Osteocyte (in vitro differentiated cells): Measurements from ENCODE around the gene RPS6KA2. TPM values are rescaled to one million over a fixed set of nuclear protein-coding genes. Genes with fewer than 3 reads are reported as not detected.

Experiments
- DNase-seq: peaks from one replicate; pipeline ENCODE4 v3.0.0; 2021; ENCODE audit warnings: mixed read lengths; ENCODE audit not compliant: unreplicated experiment; ENCODE audit errors: extremely low spot score
- H3K27ac Mint-ChIP-seq: one replicate; pipeline ENCODE4 v1.8.0; 2021; ENCODE audit warnings: mild to moderate bottlenecking, mixed read lengths; ENCODE audit not compliant: unreplicated experiment
- H3K27me3 Mint-ChIP-seq: one replicate; pipeline ENCODE4 v1.8.0; 2021; ENCODE audit warnings: mixed read lengths; ENCODE audit not compliant: unreplicated experiment
- H3K36me3 Mint-ChIP-seq: one replicate; pipeline ENCODE4 v1.8.0; 2021; ENCODE audit warnings: mixed read lengths; ENCODE audit not compliant: unreplicated experiment
- H3K4me1 Mint-ChIP-seq: one replicate; pipeline ENCODE4 v1.8.0; 2021; ENCODE audit warnings: mixed read lengths; ENCODE audit not compliant: unreplicated experiment
- H3K4me3 Mint-ChIP-seq: one replicate; pipeline ENCODE4 v1.8.0; 2021; ENCODE audit warnings: mild to moderate bottlenecking, moderate library complexity, mixed read lengths; ENCODE audit not compliant: unreplicated experiment
- H3K9me3 Mint-ChIP-seq: one replicate; pipeline ENCODE4 v1.8.0; 2021; ENCODE audit warnings: mixed read lengths; ENCODE audit not compliant: unreplicated experiment
- total RNA-seq: library from RNA; stranded (reverse); gene quantifications from 2 replicates; pipeline ENCODE4 v1.2.1, GENCODE V29; 2021
- TF ChIP-seq, protein P1 (sequence below): fragments of 200-600 bp; sonication (generic); IDR thresholded peaks from 2 replicates; pipeline ENCODE4 v1.5.0; 2021; ENCODE audit warnings: antibody characterized with exemption, mild to moderate bottlenecking, moderate library complexity

The RPS6KA2 gene
- total RNA-seq, 1 donor from 2014 or later = 89.9 TPM

DNA sequence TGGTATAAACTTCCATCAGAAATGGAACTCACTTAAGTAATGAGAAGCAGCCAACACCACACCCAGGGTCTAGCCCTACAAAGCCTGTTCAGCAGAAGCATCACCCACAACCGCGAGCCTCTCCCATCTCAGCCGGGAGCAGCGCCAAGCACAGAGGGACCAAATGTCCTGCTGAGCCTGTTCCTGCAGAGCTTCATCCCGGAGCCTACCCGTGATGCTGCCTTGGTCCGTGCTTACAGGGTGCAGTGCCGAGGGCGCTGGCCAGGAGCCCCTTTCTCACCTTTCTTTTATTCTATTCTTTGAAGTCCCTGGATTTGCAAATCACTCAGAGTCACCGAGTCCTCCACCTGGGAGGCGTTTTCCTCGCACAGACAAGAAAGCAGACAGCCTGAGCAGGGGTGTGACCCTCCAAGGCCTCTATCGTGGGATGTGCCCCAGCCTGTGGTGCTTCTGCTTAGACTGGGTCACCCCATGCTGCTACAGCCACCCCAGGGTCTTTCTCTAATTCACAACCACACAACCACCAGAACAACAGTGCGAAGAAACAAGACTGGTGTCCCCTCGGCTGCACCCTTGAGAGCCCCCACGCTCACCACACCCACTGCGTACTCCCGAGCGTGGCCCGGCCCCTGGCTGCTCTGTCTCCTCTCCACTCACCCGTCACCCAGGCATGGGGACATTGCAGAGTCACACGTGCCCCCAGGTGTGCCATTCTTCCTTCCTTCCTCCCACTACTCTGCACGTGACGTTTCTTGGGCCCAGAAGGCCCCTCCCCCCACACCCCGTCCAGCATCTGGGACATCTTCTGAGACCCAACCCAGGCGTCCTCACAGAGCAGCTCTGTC lies 152.1 kb downstream of the RPS6KA2 start:
- Mint-ChIP-seq H3K4me1 (peaks cover 2% of the 10 kb centered on the region), H3K27ac (no peak overlapping the region), H3K4me3 (no peak overlapping the region), H3K36me3 (peaks cover 26% of the 10 kb centered on the region), H3K9me3 (no peaks in the 10 kb centered on the region), H3K27me3 (no peaks in the 10 kb centered on the region)
- TF ChIP-seq, protein P1, sequence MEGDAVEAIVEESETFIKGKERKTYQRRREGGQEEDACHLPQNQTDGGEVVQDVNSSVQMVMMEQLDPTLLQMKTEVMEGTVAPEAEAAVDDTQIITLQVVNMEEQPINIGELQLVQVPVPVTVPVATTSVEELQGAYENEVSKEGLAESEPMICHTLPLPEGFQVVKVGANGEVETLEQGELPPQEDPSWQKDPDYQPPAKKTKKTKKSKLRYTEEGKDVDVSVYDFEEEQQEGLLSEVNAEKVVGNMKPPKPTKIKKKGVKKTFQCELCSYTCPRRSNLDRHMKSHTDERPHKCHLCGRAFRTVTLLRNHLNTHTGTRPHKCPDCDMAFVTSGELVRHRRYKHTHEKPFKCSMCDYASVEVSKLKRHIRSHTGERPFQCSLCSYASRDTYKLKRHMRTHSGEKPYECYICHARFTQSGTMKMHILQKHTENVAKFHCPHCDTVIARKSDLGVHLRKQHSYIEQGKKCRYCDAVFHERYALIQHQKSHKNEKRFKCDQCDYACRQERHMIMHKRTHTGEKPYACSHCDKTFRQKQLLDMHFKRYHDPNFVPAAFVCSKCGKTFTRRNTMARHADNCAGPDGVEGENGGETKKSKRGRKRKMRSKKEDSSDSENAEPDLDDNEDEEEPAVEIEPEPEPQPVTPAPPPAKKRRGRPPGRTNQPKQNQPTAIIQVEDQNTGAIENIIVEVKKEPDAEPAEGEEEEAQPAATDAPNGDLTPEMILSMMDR = no peak
- DNase-seq = no peak

DNA sequence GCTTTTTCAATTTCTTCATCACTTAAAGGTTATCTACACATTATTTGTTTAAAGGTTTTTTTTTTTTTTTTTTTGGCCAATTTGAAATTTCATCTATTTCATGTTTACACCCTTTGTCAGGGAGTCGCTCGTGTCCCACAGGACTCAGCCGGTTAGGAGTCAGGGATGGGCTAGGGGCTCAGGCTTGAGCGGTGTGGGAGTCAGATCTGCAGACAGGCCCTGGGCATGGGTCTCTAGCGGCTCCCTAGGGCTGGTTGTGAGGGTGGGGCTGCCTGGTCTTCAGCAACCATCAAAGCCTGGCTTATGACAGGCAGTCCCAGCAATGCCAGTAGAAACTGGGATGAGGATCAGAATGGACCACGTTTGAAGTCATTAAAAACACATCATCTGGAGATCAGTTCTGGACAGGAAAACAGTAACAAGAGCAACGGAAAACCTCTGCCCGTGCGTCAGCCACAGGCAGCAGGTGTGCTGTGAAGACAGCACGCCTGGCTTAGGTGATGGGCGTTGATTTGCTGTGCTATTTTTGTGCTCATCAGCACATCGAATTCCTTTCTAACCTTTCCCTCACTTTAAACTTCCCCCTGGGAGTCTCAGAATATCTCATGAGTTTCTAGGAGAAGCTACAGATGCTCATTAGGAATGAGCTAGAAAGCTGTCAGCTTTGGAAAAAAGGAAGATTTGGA lies 153.0 kb downstream of the RPS6KA2 start:
- peaks cover 24% of the 10 kb centered on the region for H3K36me3 Mint-ChIP-seq
- H3K4me1 Mint-ChIP-seq = peaks cover 2% of the 10 kb centered on the region
- H3K27ac Mint-ChIP-seq = no peak overlapping the region
- H3K27me3 Mint-ChIP-seq = no peaks in the 10 kb centered on the region
- TF ChIP-seq, protein P1 = no peak
- H3K9me3 Mint-ChIP-seq = no peaks in the 10 kb centered on the region
- no peak overlapping the region for H3K4me3 Mint-ChIP-seq
- DNase-seq = no peak

DNA sequence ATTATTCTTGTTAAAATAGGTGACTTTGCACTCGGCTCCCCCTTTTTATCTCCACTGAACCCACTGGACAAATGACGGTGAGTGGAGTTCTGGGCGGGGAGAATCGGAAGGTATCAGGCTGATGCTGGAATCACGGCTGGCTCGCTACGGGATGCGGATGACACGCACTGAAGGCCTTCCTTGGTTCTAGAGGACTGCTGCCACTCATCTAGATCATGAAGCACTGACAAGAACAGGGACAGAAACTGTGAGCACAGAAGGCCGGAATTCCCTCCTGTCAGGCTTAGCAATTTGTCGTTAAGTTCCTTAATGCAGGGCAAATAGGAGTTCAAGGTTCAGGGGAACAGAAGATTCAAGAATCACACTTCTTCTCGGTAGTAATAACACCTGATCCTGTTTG lies 154.4 kb downstream of the RPS6KA2 start:
- Mint-ChIP-seq H3K4me3 (no peak overlapping the region), H3K9me3 (no peaks in the 10 kb centered on the region), H3K36me3 (peaks cover 21% of the 10 kb centered on the region), H3K27me3 (no peaks in the 10 kb centered on the region), H3K27ac (no peak overlapping the region), H3K4me1 (peaks cover 2% of the 10 kb centered on the region)
- no peak for DNase-seq
- TF ChIP-seq, protein P1 = no peak

DNA sequence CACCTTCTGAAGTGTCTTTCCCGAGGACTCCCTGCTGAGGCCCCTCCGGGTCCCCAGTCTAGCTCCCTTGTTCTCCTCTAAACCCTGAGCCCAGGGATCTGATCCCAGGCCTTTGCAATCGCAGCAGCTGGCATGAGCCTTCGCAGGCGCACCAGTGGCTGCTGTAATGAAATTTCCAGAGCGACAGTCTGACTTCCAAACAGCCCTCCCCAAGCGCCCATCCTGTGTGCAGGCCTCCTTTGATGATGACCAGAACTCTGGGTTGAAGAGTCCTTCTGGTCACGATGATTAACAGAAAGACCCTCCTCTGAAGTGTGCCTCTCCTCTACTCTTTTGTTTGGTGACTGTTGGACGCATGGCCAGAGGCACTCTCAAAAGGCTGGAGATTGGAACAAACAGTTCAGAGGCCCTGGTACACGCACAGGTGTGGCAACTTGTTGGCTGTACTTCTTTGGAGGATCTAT lies 155.2 kb downstream of the RPS6KA2 start:
- DNase-seq = no peak
- no peaks in the 10 kb centered on the region for H3K9me3 Mint-ChIP-seq
- no peak overlapping the region for H3K4me3 Mint-ChIP-seq
- H3K4me1 Mint-ChIP-seq = peaks cover 2% of the 10 kb centered on the region
- peaks cover 27% of the 10 kb centered on the region for H3K36me3 Mint-ChIP-seq
- H3K27me3 Mint-ChIP-seq = no peaks in the 10 kb centered on the region
- no peak overlapping the region for H3K27ac Mint-ChIP-seq
- TF ChIP-seq, protein P1 = no peak

DNA sequence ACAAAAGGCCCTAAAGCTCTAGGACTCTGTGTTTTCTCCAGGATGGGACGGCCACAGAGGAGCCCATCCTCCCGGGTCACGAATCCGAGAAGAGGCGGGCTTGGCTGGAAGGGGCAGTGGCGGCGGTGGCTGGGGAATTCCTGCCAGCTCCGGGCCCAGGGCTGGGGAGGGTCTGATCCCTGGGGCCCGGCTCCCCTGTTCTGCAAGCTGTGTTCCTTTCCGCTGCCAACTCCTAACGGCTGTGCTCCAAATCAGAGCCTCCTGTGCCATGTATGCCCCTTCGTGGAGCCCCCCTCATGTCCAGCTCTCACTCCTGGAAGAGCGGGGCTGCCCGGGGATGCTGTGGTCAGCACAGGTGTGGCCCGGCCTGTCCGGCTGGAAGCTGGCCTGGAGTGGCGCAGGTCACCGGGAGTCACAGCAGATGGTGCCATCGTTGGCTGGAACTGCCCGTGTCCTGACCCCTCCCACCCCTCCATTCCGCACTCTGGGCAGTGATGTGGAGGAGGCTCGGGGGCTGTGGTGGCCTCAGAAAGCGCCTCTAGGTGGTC lies 156.1 kb downstream of the RPS6KA2 start:
- peaks cover 29% of the 10 kb centered on the region for H3K36me3 Mint-ChIP-seq
- H3K4me3 Mint-ChIP-seq = no peak overlapping the region
- peaks cover 1% of the 10 kb centered on the region for H3K4me1 Mint-ChIP-seq
- H3K9me3 Mint-ChIP-seq = no peaks in the 10 kb centered on the region
- no peaks in the 10 kb centered on the region for H3K27me3 Mint-ChIP-seq
- no peak for DNase-seq
- no peak overlapping the region for H3K27ac Mint-ChIP-seq
- TF ChIP-seq, protein P1 = no peak
